Keratinocyte (primary cell): ENCODE data around the gene ILKAP.

Experiments
- EZH2 ChIP-seq: IDR thresholded peaks from one replicate; pipeline ENCODE4 v1.6.1; 2012; ENCODE audit warnings: inconsistent platforms, mild to moderate bottlenecking, low read length, moderate library complexity
- TF ChIP-seq, protein P1 (sequence below), 3 experiments: IDR thresholded peaks in 1 of 3; conservative IDR thresholded peaks in 1 of 3; optimal IDR thresholded peaks in 1 of 3; 2 replicates in 2 of 3; 3 replicates in 1 of 3; pipeline versions ENCODE3 to v1.5.1; 2011; ENCODE audit warnings: low read length in 3 of 3, mild to moderate bottlenecking in 3 of 3, moderate library complexity in 2 of 3, control low read depth in 1 of 3, inconsistent platforms in 1 of 3; ENCODE audit not compliant: insufficient read depth in 2 of 3; ENCODE audit errors: extremely low read depth in 1 of 3

DNA sequence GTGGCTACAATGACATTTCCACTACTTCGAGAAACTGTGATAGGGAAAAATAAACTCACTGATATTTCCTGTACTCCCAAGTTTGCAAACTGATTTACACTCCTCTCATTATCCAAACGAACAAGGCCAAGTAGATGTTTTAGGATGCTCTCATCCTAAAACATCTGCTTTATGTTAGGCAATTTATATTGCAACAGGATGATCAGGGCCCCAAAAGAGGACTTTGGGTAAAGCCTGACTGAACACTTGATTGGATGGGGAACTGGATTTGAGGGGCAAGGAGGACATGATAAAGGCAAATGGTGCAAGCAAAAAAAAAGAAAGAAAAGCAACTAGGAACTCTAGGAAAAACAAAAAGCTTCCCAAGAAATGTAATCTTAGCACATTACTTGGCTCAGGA is 38.5 kb upstream of the ILKAP start:
- TF ChIP-seq, protein P1, sequence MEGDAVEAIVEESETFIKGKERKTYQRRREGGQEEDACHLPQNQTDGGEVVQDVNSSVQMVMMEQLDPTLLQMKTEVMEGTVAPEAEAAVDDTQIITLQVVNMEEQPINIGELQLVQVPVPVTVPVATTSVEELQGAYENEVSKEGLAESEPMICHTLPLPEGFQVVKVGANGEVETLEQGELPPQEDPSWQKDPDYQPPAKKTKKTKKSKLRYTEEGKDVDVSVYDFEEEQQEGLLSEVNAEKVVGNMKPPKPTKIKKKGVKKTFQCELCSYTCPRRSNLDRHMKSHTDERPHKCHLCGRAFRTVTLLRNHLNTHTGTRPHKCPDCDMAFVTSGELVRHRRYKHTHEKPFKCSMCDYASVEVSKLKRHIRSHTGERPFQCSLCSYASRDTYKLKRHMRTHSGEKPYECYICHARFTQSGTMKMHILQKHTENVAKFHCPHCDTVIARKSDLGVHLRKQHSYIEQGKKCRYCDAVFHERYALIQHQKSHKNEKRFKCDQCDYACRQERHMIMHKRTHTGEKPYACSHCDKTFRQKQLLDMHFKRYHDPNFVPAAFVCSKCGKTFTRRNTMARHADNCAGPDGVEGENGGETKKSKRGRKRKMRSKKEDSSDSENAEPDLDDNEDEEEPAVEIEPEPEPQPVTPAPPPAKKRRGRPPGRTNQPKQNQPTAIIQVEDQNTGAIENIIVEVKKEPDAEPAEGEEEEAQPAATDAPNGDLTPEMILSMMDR (optimal IDR thresholded peaks at IDR 0.05 in 1 of 3, IDR thresholded peaks at IDR 0.05 in 1 of 3, conservative IDR thresholded peaks at IDR 0.05 in 1 of 3; ENCODE audit: extremely low read depth in 1 of 3, insufficient read depth in 2 of 3, low read length in 3 of 3), result no peak
- no peak for TF ChIP-seq EZH2
